Coronary artery (tissue), 2 donors: ENCODE measurements around the gene CLTCL1.
"Not testable (repeated sequence)": the region's sequence is repeated elsewhere in the genome, so short reads cannot be mapped to it uniquely, and the experiment has no call there.

Source experiments
- DNase-seq: peaks from one replicate; pipeline ENCODE4 v3.0.0-alpha.2; 2017; ENCODE audit warnings: low spot score
- H3K27ac ChIP-seq, 2 donors: fragments of 200-600 bp; sonication (generic); one replicate each; pipeline ENCODE4 v1.5.1; 2016 to 2019
- H3K4me3 ChIP-seq: fragments of 200-600 bp; sonication (generic); 2 replicates; pipeline ENCODE4 v1.5.1; 2016; ENCODE audit warnings: mild to moderate bottlenecking, moderate library complexity
- CTCF ChIP-seq: fragments of 200-600 bp; sonication (generic); IDR thresholded peaks from one replicate; pipeline ENCODE4 v1.5.1; 2019; ENCODE audit warnings: antibody characterized with exemption

Gene CLTCL1

DNA sequence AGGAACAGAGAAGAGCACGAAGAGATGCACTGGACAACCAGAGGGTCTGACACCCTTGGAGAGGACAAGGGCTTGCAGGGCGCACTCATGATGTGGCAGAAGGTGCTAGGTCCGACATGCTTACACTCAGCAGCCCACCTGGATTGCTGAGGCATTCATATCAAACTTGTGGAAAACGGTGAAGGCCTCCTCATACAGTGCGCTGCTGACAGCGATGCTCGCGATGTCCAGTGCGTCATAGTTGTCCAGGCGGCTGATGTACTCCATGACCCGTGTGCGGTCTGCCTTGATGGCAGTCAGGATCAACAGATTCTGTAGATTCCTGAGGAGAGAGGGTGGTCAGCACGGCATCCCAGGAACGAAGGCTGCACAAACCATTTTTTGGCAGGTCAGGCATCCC lies 81.3 kb downstream of the CLTCL1 start:
- Histone ChIP-seq H3K27ac (no peak overlapping the region), H3K4me3 (no peak overlapping the region)
- DNase-seq, result no peak
- no peak for TF ChIP-seq CTCF

DNA sequence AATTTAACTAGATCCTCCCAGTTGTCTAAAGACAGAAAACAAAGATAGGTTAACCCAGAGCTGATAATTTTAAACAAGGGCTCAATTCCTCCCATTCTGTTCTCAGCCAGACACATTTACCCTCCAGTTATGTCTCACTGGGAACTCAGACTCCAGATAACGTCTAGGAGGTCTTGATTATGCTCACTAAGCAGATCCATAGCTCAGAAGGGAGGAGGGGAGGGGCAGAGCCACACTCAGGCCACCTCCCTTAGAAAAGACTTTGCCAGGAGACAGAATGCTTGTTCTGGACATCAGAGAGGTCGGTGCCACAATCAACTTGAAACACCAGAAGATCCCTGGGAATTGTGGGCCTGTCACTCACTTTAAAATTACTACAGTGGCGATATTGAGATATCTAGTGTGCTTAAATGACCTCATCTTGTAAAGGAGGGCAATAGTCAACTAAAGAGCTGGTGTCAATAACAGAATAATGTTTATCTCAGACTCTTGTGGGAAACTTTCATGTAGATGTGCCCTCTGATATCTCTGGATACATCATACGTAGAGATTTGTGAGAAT lies 83.2 kb downstream of the CLTCL1 start:
- no peak overlapping the region for H3K4me3 ChIP-seq
- TF ChIP-seq CTCF, result no peak
- H3K27ac ChIP-seq, result no peak overlapping the region
- no peak for DNase-seq

GRCh38 chr22:19207884-19208283 lies 83.6 kb downstream of the CLTCL1 start:
- no peak for TF ChIP-seq CTCF
- Histone ChIP-seq H3K4me3 (no peak overlapping the region), H3K27ac (no peak overlapping the region)
- no peak for DNase-seq

GRCh38 chr22:19207401-19207808 lies 84.1 kb downstream of the CLTCL1 start:
- no peak overlapping the region for H3K4me3 ChIP-seq
- DNase-seq, result no peak
- TF ChIP-seq CTCF, result no peak
- H3K27ac ChIP-seq, result no peak overlapping the region

- Histone ChIP-seq H3K4me3 (no peak overlapping the region), H3K27ac (no peak overlapping the region)
- no peak for TF ChIP-seq CTCF
- DNase-seq, result no peak
Observed at GRCh38 chr22:19206287-19206686, 85.2 kb downstream of the CLTCL1 start.

DNA sequence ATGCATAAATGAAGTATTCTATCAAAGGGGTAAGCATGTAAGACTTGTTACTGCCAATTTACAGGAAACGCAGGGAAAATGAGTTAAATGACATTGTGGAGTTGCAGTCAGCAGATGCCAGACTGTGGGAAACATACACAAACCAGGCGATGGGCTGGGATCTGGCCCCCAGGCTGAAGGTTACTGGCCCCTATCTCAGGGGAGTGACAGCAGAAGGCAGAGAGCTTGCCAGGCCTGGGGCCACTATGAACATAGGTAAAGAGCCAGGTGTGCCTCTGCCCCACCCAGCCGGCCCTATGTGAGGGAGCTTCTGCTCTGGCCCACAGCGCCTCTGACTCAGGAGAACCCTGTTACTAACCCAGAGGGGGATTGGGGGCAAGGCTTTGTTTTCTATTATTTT lies 86.9 kb downstream of the CLTCL1 start:
- no peak for TF ChIP-seq CTCF
- Histone ChIP-seq H3K4me3 (no peak overlapping the region), H3K27ac (no peak overlapping the region)
- no peak for DNase-seq

DNA sequence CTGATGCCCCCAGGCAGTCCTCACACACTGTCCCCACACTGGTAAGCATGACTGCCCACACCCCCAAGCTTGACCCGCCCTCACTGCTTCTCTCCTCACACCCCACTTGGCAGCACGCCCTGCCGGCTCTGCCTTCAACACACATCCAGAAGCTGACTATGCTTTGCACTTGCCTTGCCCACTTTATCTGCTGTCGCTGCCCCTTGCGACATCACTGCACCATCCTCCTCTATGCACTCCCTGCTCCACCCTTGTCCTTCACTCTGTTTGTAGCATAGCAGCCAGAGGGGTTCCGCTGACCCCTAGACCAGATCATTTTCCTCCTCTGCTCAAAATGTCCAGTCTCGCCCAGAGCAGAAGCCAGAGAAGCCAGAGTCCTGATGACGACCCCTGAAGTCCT lies 87.7 kb downstream of the CLTCL1 start:
- TF ChIP-seq CTCF, result no peak
- Histone ChIP-seq H3K27ac (no peak overlapping the region), H3K4me3 (no peak overlapping the region)
- no peak for DNase-seq

- H3K27ac ChIP-seq, H3K4me3 ChIP-seq, DNase-seq: not testable (repeated sequence)
Observed at GRCh38 chr22:19202799-19203186, 88.7 kb downstream of the CLTCL1 start.
